Measurements from ENCODE around the gene ERBIN. TPM values are rescaled to one million over a fixed set of nuclear protein-coding genes. Genes with fewer than 3 reads are reported as not detected.

Gene ERBIN
- total and polyA plus RNA-seq, 10 of the 15 experiments (the other 5 are each of a cell fraction or from before 2014, with no cell fraction given), result 9.5 to 91.1 (median 49.4) TPM

DNA sequence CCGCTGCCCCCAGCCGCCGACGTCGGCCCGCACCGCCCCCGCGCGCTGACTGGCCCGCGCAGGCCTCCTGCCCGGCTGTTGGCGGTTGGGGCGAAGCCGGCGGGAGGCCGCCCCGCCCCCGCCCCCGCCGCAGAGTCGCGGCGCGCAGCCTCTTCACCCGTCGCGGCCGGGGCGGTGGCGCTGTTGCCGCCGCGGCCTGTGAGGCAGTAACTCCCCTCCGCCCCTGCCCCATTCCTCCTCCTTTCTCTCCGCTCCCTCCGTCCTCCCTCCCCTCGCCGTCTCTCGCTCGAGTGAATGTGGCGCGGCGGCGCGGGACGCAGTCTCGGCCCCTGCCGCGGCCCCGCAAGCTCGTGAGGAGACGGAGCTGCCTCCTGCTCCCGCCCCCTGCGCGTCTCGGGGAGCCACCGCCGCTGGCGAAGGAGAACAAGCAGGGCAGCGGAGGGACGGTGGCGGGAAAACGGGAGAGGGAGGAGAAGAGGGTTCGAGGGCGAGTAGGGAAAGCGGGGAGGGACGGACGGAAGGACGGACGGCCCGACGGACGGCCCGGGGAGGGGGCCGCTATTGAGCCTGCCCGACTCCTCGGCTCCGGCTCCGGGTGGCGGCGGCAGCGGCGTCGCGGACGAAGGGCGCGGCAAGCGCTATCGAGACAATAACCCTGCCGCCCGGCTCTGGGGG, 637 bp upstream of the ERBIN start (continued):
- peak; percentile 11; the same call in 1 of the 2 replicates for TF ChIP-seq CBX5 (IDR thresholded peaks at IDR 0.05; ENCODE audit: low read depth)
- TF ChIP-seq, protein P1, sequence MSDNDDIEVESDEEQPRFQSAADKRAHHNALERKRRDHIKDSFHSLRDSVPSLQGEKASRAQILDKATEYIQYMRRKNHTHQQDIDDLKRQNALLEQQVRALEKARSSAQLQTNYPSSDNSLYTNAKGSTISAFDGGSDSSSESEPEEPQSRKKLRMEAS (IDR thresholded peaks at IDR 0.05; ENCODE audit: low read depth, low read length), result peak; percentile 58; the same call in 1 of the 2 replicates
- no peak for TF ChIP-seq PAX5 (IDR thresholded peaks at IDR 0.05; ENCODE audit: borderline replicate concordance, low read depth, low read length)
- peak; percentile 79 for TF ChIP-seq BACH1 (IDR thresholded peaks at IDR 0.05; ENCODE audit: borderline replicate concordance)
- TF ChIP-seq SMC3 (IDR thresholded peaks at IDR 0.05; ENCODE audit: borderline replicate concordance, low read length), result no peak
- TF ChIP-seq STAT3 (IDR thresholded peaks at IDR 0.05; ENCODE audit: low read depth, low read length), result no peak
- TF ChIP-seq ATF7 (IDR thresholded peaks at IDR 0.05; ENCODE audit: low read depth), result no peak
- TF ChIP-seq ZNF207 (IDR thresholded peaks at IDR 0.05; ENCODE audit: borderline replicate concordance), result peak; percentile 95
- TF ChIP-seq BCL11A (IDR thresholded peaks at IDR 0.05; ENCODE audit: low read depth, low read length), result no peak
- TF ChIP-seq USF1 (IDR thresholded peaks at IDR 0.05; ENCODE audit: borderline replicate concordance, extremely low read length, insufficient read depth, low read depth, low read length), result no peak
- no peak for TF ChIP-seq MYB (IDR thresholded peaks at IDR 0.05; ENCODE audit: borderline replicate concordance, low read depth, low read length)
- TF ChIP-seq ESRRA (IDR thresholded peaks at IDR 0.05; ENCODE audit: low read length), result no peak
- TF ChIP-seq JUND (IDR thresholded peaks at IDR 0.05; ENCODE audit: low read depth, low read length), result no peak
- peak; percentile 71; the same call in 1 of the 2 replicates for TF ChIP-seq NFYB (IDR thresholded peaks at IDR 0.05; ENCODE audit: insufficient read depth, low read depth, low read length)
- TF ChIP-seq HCFC1 (IDR thresholded peaks at IDR 0.05; ENCODE audit: low read length), result no peak
- 0 out of 2 replicates have a peak, but pooled peaks have one; percentile 50 for TF ChIP-seq RUNX3 (IDR thresholded peaks at IDR 0.05; ENCODE audit: low read length)
- 0 out of 4 replicates have a peak, but pooled peaks of 1 of the 2 experiments have one; percentile 15 for TF ChIP-seq EP300 (IDR thresholded peaks at IDR 0.05; ENCODE audit: borderline replicate concordance in 1 of 2, control insufficient read depth in 1 of 2, low read depth in 2 of 2, low read length in 2 of 2)
- no peak for TF ChIP-seq CHD4 (IDR thresholded peaks at IDR 0.05)
- TF ChIP-seq ZBTB4 (CRISPR knock-in tag; IDR thresholded peaks at IDR 0.05), result no peak
- TF ChIP-seq NR2C1 (IDR thresholded peaks at IDR 0.05), result 0 out of 2 replicates have a peak, but pooled peaks have one; percentile 25
- peak; percentile 31 to 52 (median 32); a peak in 5 of 6 replicates for TF ChIP-seq CTCF (IDR thresholded peaks at IDR 0.05 in 2 of 3, conservative IDR thresholded peaks at IDR 0.05 in 1 of 3; ENCODE audit: control insufficient read depth in 2 of 3, extremely low read depth in 1 of 3, insufficient read depth in 1 of 3, low read depth in 3 of 3, low read length in 3 of 3)
- no peak for TF ChIP-seq SIX5 (IDR thresholded peaks at IDR 0.05; ENCODE audit: low read depth, low read length, severe bottlenecking)
- peak; percentile 72 for TF ChIP-seq DPF2 (IDR thresholded peaks at IDR 0.05)

Measured in GM12878 (cell line).